ENCODE measurements around the gene TCERG1.

The TCERG1 gene

GRCh38 chr5:146427619-146427997 is 19.5 kb upstream of the TCERG1 start:
- no peak for TF ChIP-seq CTCF (IDR thresholded peaks at IDR 0.05; ENCODE audit: control extremely low read depth, extremely low read depth, low read depth, missing control alignments)
- DNase-seq (ENCODE audit: extremely low spot score): no peak
- ChIA-PET POLR2A (no interaction called here), CTCF (interaction anchor here (0.7 to 5.6 kb wide), 22 partner anchors 9 to 748 kb away, joined by 3 to 32 read pairs (median 4); no protein-coding TSS in a partner anchor)

- DNase-seq (ENCODE audit: extremely low spot score): no peak
- CTCF ChIA-PET: interaction anchor here (0.7 to 5.6 kb wide), 4 partner anchors 14 to 747 kb away, joined by 3 to 32 read pairs (median 7); no protein-coding TSS in a partner anchor
- POLR2A ChIA-PET: no interaction called here
- TF ChIP-seq CTCF (IDR thresholded peaks at IDR 0.05; ENCODE audit: control extremely low read depth, extremely low read depth, low read depth, missing control alignments): no peak
Observed at GRCh38 chr5:146428658-146429057, 18.5 kb upstream of the TCERG1 start.

GRCh38 chr5:146440353-146440752 is 6.8 kb upstream of the TCERG1 start:
- ChIA-PET POLR2A (no interaction called here), CTCF (interaction anchor here (0.6 to 2.1 kb wide), 3 partner anchors 13 to 150 kb away, joined by 3 to 6 read pairs (median 5); no protein-coding TSS in a partner anchor)
- no peak for DNase-seq (ENCODE audit: extremely low spot score)
- TF ChIP-seq CTCF (IDR thresholded peaks at IDR 0.05; ENCODE audit: control extremely low read depth, extremely low read depth, low read depth, missing control alignments): no peak

GRCh38 chr5:146440870-146441495 is 6.2 kb upstream of the TCERG1 start:
- TF ChIP-seq CTCF (IDR thresholded peaks at IDR 0.05; ENCODE audit: control extremely low read depth, extremely low read depth, low read depth, missing control alignments): no peak
- POLR2A ChIA-PET: no interaction called here
- DNase-seq (ENCODE audit: extremely low spot score): no peak
- CTCF ChIA-PET: interaction anchor here (0.6 to 2.1 kb wide), 3 partner anchors 12 to 151 kb away, joined by 3 to 6 read pairs (median 5); no protein-coding TSS in a partner anchor

- POLR2A ChIA-PET: no interaction called here
- no peak for DNase-seq (ENCODE audit: extremely low spot score)
- TF ChIP-seq CTCF (IDR thresholded peaks at IDR 0.05; ENCODE audit: control extremely low read depth, extremely low read depth, low read depth, missing control alignments): no peak
- CTCF ChIA-PET: interaction anchor here (1.1 to 2.1 kb wide), 5 partner anchors 8 to 152 kb away, joined by 3 to 6 read pairs (median 4); no protein-coding TSS in a partner anchor
Observed at GRCh38 chr5:146441896-146442295, 5.2 kb upstream of the TCERG1 start.

- TF ChIP-seq CTCF (IDR thresholded peaks at IDR 0.05; ENCODE audit: control extremely low read depth, extremely low read depth, low read depth, missing control alignments): no peak
- DNase-seq (ENCODE audit: extremely low spot score): no peak
- CTCF ChIA-PET: interaction anchor here (1.1 to 1.9 kb wide), 4 partner anchors 9 to 23 kb away, joined by 5 to 8 read pairs (median 7); no protein-coding TSS in a partner anchor
- POLR2A ChIA-PET: no interaction called here
Observed at GRCh38 chr5:146447734-146448380, 724 bp downstream of the TCERG1 start.
